ENCODE results near the gene PRDM16.

Gene PRDM16

GRCh38 chr1:3073186-3073488 lies 4.1 kb downstream of the PRDM16 start:
- H3K27ac ChIP-seq (ENCODE audit: low read length), result no peak overlapping the region
- no peaks in the 10 kb centered on the region for H3K79me2 ChIP-seq (ENCODE audit: insufficient read depth, low read length)
- H3K27me3 ChIP-seq (ENCODE audit: insufficient read depth, low read length, poor library complexity), result no peaks in the 10 kb centered on the region
- H3K4me1 ChIP-seq (ENCODE audit: insufficient read depth, low read length), result no peaks in the 10 kb centered on the region
- no peaks in the 10 kb centered on the region; the same call in 1 of the 2 replicates for H4K20me1 ChIP-seq (ENCODE audit: insufficient read depth, low read length)
- H3K4me3 ChIP-seq (ENCODE audit: low read depth in 1 of 2, low read length in 2 of 2), result no peak overlapping the region
- H2AFZ ChIP-seq (ENCODE audit: low read depth, low read length), result no peak overlapping the region
- no peaks in the 10 kb centered on the region for H3K9me3 ChIP-seq (ENCODE audit: insufficient read depth, low read length, severe bottlenecking)
- TF ChIP-seq CTCF (IDR thresholded peaks at IDR 0.05; ENCODE audit: borderline replicate concordance, extremely low read depth, low read length, poor library complexity, severe bottlenecking) (no peak), EZH2 (IDR thresholded peaks at IDR 0.05; ENCODE audit: borderline replicate concordance, low read depth, low read length, severe bottlenecking) (no peak)
- H3K9ac ChIP-seq (ENCODE audit: low read depth, low read length), result no peak overlapping the region
- H3K4me2 ChIP-seq (ENCODE audit: insufficient read depth, low read length), result no peak overlapping the region
- no peak for ATAC-seq (ENCODE audit: insufficient read depth, low read depth)
- no peak for DNase-seq
- H3K36me3 ChIP-seq (ENCODE audit: insufficient read depth, low read length), result no peaks in the 10 kb centered on the region

GRCh38 chr1:3073489-3074296 lies 4.7 kb downstream of the PRDM16 start:
- ATAC-seq (ENCODE audit: insufficient read depth, low read depth), result no peak
- H3K27ac ChIP-seq (ENCODE audit: low read length), result no peak overlapping the region

GRCh38 chr1:3074297-3074741 lies 5.3 kb downstream of the PRDM16 start:
- H3K9ac ChIP-seq (ENCODE audit: low read depth, low read length), result no peak overlapping the region
- no peaks in the 10 kb centered on the region for H3K27me3 ChIP-seq (ENCODE audit: insufficient read depth, low read length, poor library complexity)
- H2AFZ ChIP-seq (ENCODE audit: low read depth, low read length), result no peak overlapping the region

More at GRCh38 chr1:3073489-3074296, 4.7 kb downstream of the PRDM16 start:
- Histone ChIP-seq H3K36me3 (ENCODE audit: insufficient read depth, low read length) (no peaks in the 10 kb centered on the region), H3K4me2 (ENCODE audit: insufficient read depth, low read length) (no peak overlapping the region), H3K4me1 (ENCODE audit: insufficient read depth, low read length) (no peaks in the 10 kb centered on the region), H3K4me3 (ENCODE audit: low read depth in 1 of 2, low read length in 2 of 2) (no peak overlapping the region), H3K27me3 (ENCODE audit: insufficient read depth, low read length, poor library complexity) (no peaks in the 10 kb centered on the region), H3K79me2 (ENCODE audit: insufficient read depth, low read length) (no peaks in the 10 kb centered on the region), H3K9ac (ENCODE audit: low read depth, low read length) (no peak overlapping the region), H2AFZ (ENCODE audit: low read depth, low read length) (no peak overlapping the region), H3K9me3 (ENCODE audit: insufficient read depth, low read length, severe bottlenecking) (no peaks in the 10 kb centered on the region), H4K20me1 (ENCODE audit: insufficient read depth, low read length) (no peaks in the 10 kb centered on the region; the same call in 1 of the 2 replicates)
- TF ChIP-seq CTCF (IDR thresholded peaks at IDR 0.05; ENCODE audit: borderline replicate concordance, extremely low read depth, low read length, poor library complexity, severe bottlenecking), result no peak
- DNase-seq, result no peak

More at GRCh38 chr1:3074297-3074741, 5.3 kb downstream of the PRDM16 start:
- no peak overlapping the region for H3K27ac ChIP-seq (ENCODE audit: low read length)
- H3K4me2 ChIP-seq (ENCODE audit: insufficient read depth, low read length), result no peak overlapping the region
- H3K4me1 ChIP-seq (ENCODE audit: insufficient read depth, low read length), result no peaks in the 10 kb centered on the region
- DNase-seq (no peak), ATAC-seq (ENCODE audit: insufficient read depth, low read depth) (no peak)
- H4K20me1 ChIP-seq (ENCODE audit: insufficient read depth, low read length), result no peaks in the 10 kb centered on the region; the same call in 1 of the 2 replicates
- H3K4me3 ChIP-seq (ENCODE audit: low read depth in 1 of 2, low read length in 2 of 2), result no peak overlapping the region
- no peaks in the 10 kb centered on the region for H3K79me2 ChIP-seq (ENCODE audit: insufficient read depth, low read length)
- TF ChIP-seq EZH2 (IDR thresholded peaks at IDR 0.05; ENCODE audit: borderline replicate concordance, low read depth, low read length, severe bottlenecking) (no peak), CTCF (IDR thresholded peaks at IDR 0.05; ENCODE audit: borderline replicate concordance, extremely low read depth, low read length, poor library complexity, severe bottlenecking) (no peak)
- no peaks in the 10 kb centered on the region for H3K9me3 ChIP-seq (ENCODE audit: insufficient read depth, low read length, severe bottlenecking)
- no peaks in the 10 kb centered on the region for H3K36me3 ChIP-seq (ENCODE audit: insufficient read depth, low read length)
